RWPE1 (cell line): Measurements from ENCODE around the gene WRNIP1.

ENCODE experiments used
- CTCF ChIA-PET: fragments of 350-600 bp; sonication (Branson Sonifier 250); formaldehyde crosslinking; extraction: SDS; loops from one replicate; lab custom pipeline; 2021; lab: Yijun Ruan, JAX
- POLR2A ChIA-PET: fragments of 400-600 bp; formaldehyde crosslinking; extraction: SDS; loops from one replicate; lab custom pipeline; 2020; ENCODE audit warnings: antibody characterized with exemption; ENCODE audit not compliant: low non-redundant PET; lab: Yijun Ruan, JAX
- DNase-seq: peaks from one replicate; pipeline ENCODE4 v3.0.0; 2012; ENCODE audit warnings: low spot score
- H3K27ac ChIP-seq: fragments of 450-650 bp; 2 replicates; pipeline ENCODE4 v1.5.1; 2017
- CTCF ChIP-seq: fragments of 450-650 bp; conservative IDR thresholded peaks from 2 replicates; pipeline ENCODE4 v1.5.1; 2017; ENCODE audit warnings: low read depth, mild to moderate bottlenecking

WRNIP1 gene

GRCh38 chr6:2739335-2739734 is 25.9 kb upstream of the WRNIP1 start:
- peak; percentile 36 for DNase-seq
- H3K27ac ChIP-seq = no peak overlapping the region
- ChIA-PET CTCF (no interaction called here), POLR2A (no interaction called here)
- no peak for TF ChIP-seq CTCF

DNA sequence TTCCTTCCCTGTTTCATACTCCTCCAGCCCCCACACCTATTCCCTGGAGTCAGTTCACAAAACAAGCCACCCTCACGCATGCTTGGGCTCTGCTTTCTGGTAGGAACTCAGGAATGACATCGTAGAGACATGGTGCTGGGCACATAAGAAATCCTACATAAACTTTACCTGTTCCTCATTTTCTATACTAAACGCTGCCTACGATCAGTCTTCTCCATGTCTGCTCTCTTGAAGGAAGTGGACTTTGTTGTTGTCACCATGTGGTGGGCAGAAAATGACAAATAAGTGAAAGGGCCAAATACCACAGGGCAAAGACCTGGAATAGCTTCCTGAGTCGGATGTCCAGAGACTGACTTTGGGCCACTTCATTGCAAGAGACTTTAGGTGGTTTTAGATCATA is 24.6 kb upstream of the WRNIP1 start:
- no peak overlapping the region for H3K27ac ChIP-seq
- no peak for DNase-seq
- CTCF ChIA-PET = no interaction called here
- TF ChIP-seq CTCF = no peak
- POLR2A ChIA-PET = no interaction called here

- POLR2A ChIA-PET = no interaction called here
- CTCF ChIA-PET = no interaction called here
- no peak for TF ChIP-seq CTCF
These were observed 23.4 kb upstream of the WRNIP1 start for GRCh38 chr6:2741756-2742155.

DNA sequence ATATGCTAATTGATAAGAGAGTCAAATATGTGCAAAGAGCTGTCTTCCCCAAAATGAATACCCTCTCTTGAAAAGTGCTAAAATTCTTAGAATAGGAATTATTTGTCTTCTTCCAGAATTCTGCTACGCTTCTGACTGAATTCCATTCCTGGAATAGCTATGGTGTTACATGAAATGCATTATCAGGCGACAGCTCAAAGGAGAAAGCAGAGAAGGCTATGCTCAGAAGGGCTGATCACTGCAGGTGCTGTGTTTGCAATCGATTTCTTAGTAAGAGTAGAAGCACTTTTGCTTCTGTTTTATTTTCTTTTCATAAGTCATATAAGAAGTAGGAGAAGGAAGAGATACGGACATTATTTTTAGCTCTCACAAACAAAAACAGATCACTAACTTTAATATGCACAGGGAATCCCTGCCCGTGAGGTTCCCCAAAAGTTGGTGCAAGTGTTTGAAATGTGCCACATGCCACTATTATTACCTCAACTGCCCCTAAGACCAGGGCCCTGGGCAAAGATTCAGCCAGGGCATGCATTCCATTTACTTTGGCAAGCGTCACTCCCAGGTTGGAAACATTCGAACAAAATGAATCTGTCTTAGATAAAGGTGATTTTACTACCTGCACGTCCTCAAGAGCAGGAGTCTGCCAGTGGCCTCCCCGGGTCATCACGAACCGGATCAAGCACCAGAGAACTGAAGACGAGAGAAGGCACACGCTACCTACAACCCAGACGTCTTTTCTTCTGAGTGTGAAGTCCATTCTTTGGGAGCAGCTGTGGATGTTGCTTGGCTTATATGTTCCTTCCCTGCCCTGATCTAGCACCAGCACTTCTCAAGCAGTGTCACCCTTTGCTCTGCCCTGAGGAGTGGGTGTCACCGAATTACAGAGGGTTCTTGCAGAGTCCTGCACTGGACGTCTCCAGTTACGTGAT is 21.6 kb upstream of the WRNIP1 start:
- no peak overlapping the region for H3K27ac ChIP-seq
- CTCF ChIA-PET = interaction anchor here (0.7 kb wide), 1 partner anchor 168 kb away, joined by 4 read pairs; no protein-coding TSS in a partner anchor
- DNase-seq = no peak
- POLR2A ChIA-PET = no interaction called here
- no peak for TF ChIP-seq CTCF

More at GRCh38 chr6:2741756-2742155, 23.4 kb upstream of the WRNIP1 start:
- no peak overlapping the region for H3K27ac ChIP-seq
- DNase-seq = no peak

GRCh38 chr6:2744209-2744771 is 20.9 kb upstream of the WRNIP1 start:
- POLR2A ChIA-PET = no interaction called here
- TF ChIP-seq CTCF = peak; percentile 34
- CTCF ChIA-PET = no interaction called here
- H3K27ac ChIP-seq = no peak overlapping the region
- peak; percentile 23 for DNase-seq

- POLR2A ChIA-PET = no interaction called here
- CTCF ChIA-PET = no interaction called here
- no peak for DNase-seq
- no peak for TF ChIP-seq CTCF
- H3K27ac ChIP-seq = no peak overlapping the region
These were observed 20.4 kb upstream of the WRNIP1 start for GRCh38 chr6:2744778-2745177.
